Endodermal cell (in vitro differentiated cells): ENCODE results near the gene NF1. TPM values are rescaled to one million over a fixed set of nuclear protein-coding genes. Genes with fewer than 3 reads are reported as not detected.

Experiments
- DNase-seq: peaks from one replicate; pipeline ENCODE4 v3.0.0-alpha.2; 2017
- H3K27ac ChIP-seq: 2 replicates; pipeline ENCODE4 v1.5.1; 2013; ENCODE audit warnings: mild to moderate bottlenecking, low read depth, low read length, moderate library complexity
- H3K27me3 ChIP-seq: 2 replicates; pipeline ENCODE4 v1.6.1; 2013; ENCODE audit warnings: mild to moderate bottlenecking, low read length, moderate library complexity; ENCODE audit not compliant: insufficient read depth, control insufficient read depth, poor library complexity, severe bottlenecking
- H3K36me3 ChIP-seq: 2 replicates; pipeline ENCODE4 v1.7.0; 2013; ENCODE audit warnings: mild to moderate bottlenecking, low read length, moderate library complexity; ENCODE audit not compliant: control insufficient read depth, insufficient read depth
- H3K4me1 ChIP-seq: one replicate; pipeline ENCODE4 v1.7.0; 2013; ENCODE audit warnings: low read length; ENCODE audit not compliant: control insufficient read depth, insufficient read depth
- H3K4me3 ChIP-seq: 2 replicates; pipeline ENCODE4 v1.5.1; 2013; ENCODE audit warnings: mild to moderate bottlenecking, low read length, moderate library complexity
- H3K9ac ChIP-seq: 2 replicates; pipeline ENCODE4 v1.6.1; 2013; ENCODE audit warnings: mild to moderate bottlenecking, low read length, moderate library complexity; ENCODE audit not compliant: poor library complexity, severe bottlenecking; ENCODE audit errors: extremely low read depth
- H3K9me3 ChIP-seq: 2 replicates; pipeline ENCODE4 v1.6.1; 2013; ENCODE audit warnings: mild to moderate bottlenecking, low read length, moderate library complexity; ENCODE audit not compliant: control insufficient read depth
- H3K27ac Mint-ChIP-seq: 2 replicates; pipeline ENCODE4 v1.8.0; 2020; ENCODE audit warnings: mixed read lengths
- H3K27me3 Mint-ChIP-seq: 2 replicates; pipeline ENCODE4 v1.8.0; 2021; ENCODE audit warnings: mild to moderate bottlenecking, mixed read lengths; ENCODE audit not compliant: insufficient read depth
- H3K36me3 Mint-ChIP-seq: 2 replicates; pipeline ENCODE4 v1.8.0; 2020; ENCODE audit warnings: low read depth, mixed read lengths
- H3K4me1 Mint-ChIP-seq: 2 replicates; pipeline ENCODE4 v1.8.0; 2020; ENCODE audit warnings: mixed read lengths
- H3K4me3 Mint-ChIP-seq: 2 replicates; pipeline ENCODE4 v1.8.0; 2020; ENCODE audit warnings: mild to moderate bottlenecking, moderate library complexity, mixed read lengths
- H3K9me3 Mint-ChIP-seq: 2 replicates; pipeline ENCODE4 v1.8.0; 2020; ENCODE audit warnings: mild to moderate bottlenecking, mixed read lengths
- WGBS, 2 experiments: methylation state at CpG; one replicate each; pipeline versions ENCODE4 v1.1.5 to v1.1.7; 2013; ENCODE audit warnings: missing lambda C conversion rate in 2 of 2, mixed read lengths in 1 of 2; ENCODE audit not compliant: insufficient coverage in 1 of 2, insufficient read length in 1 of 2; 5-methylcytosine and 5-hydroxymethylcytosine counted together
- total RNA-seq, 2 donors: library from RNA; stranded (reverse); fragmentation: NEBNext Ultra II Directional in 1 of 2; extraction: Animal tissue kit (Norgen Biotek cat#: 25700) in 1 of 2; gene quantifications; 2 replicates in 1 of 2; 3 replicates in 1 of 2; pipeline ENCODE4 v1.2.1, GENCODE V29; 2021
- TF ChIP-seq, protein P1 (sequence below): fragments of 200-600 bp; sonication (generic); conservative IDR thresholded peaks from 2 replicates; pipeline ENCODE4 v1.5.0; 2021; ENCODE audit warnings: antibody characterized with exemption, mild to moderate bottlenecking

Gene NF1
- total RNA-seq, 2 donors from 2014 or later: 61.9 to 69.3 TPM

- Mint-ChIP-seq H3K9me3 (peaks cover 6% of the 10 kb centered on the region), H3K4me3 (no peak overlapping the region), H3K27me3 (no peaks in the 10 kb centered on the region), H3K27ac (no peak overlapping the region), H3K36me3 (peaks cover 11% of the 10 kb centered on the region), H3K4me1 (peaks cover 19% of the 10 kb centered on the region)
- H3K27me3 ChIP-seq: no peaks in the 10 kb centered on the region
- H3K9ac ChIP-seq: no peak overlapping the region
- no peak for DNase-seq
- no peaks in the 10 kb centered on the region for H3K9me3 ChIP-seq
- no peak overlapping the region for H3K27ac ChIP-seq
- peaks cover 9% of the 10 kb centered on the region for H3K36me3 ChIP-seq
- no peak overlapping the region for H3K4me3 ChIP-seq
- WGBS, 2 experiments: 95 to 100% methylated on average over 2 to 4 of the region's 4 CpGs
- TF ChIP-seq, protein P1, sequence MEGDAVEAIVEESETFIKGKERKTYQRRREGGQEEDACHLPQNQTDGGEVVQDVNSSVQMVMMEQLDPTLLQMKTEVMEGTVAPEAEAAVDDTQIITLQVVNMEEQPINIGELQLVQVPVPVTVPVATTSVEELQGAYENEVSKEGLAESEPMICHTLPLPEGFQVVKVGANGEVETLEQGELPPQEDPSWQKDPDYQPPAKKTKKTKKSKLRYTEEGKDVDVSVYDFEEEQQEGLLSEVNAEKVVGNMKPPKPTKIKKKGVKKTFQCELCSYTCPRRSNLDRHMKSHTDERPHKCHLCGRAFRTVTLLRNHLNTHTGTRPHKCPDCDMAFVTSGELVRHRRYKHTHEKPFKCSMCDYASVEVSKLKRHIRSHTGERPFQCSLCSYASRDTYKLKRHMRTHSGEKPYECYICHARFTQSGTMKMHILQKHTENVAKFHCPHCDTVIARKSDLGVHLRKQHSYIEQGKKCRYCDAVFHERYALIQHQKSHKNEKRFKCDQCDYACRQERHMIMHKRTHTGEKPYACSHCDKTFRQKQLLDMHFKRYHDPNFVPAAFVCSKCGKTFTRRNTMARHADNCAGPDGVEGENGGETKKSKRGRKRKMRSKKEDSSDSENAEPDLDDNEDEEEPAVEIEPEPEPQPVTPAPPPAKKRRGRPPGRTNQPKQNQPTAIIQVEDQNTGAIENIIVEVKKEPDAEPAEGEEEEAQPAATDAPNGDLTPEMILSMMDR: no peak
- H3K4me1 ChIP-seq: no peaks in the 10 kb centered on the region
Observed at GRCh38 chr17:31113939-31114338, 19.2 kb downstream of the NF1 start.

DNA sequence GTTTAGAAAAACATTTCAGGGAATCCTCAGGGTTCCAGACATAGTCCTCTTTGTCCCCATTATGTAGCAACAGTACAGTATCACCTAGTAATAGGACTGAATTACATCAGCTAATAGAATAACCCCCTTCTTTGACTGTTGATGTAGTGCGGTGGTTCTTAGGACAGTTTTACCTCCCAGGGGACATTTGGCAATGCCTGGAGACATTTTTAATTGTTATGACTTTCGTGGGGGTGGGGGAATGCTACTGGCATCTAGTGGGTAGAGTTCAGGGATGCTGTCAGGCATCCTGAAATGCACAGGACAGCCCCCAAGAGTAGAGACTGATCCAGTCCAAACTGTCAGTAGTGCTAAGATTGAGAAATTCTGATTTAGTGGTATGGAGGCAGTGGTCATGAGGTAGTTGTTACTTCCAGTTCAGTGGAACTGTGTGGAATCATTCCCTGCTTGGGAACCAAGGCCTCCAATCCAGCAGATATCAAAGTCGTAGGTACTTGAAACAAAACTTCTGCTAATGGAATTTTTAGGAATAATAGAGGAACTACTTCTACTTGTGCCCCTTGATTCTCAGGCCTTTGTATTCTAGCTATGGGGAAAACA, 20.3 kb downstream of the NF1 start:
- no peak for DNase-seq
- H3K4me1 Mint-ChIP-seq: peaks cover 14% of the 10 kb centered on the region
- Histone ChIP-seq H3K4me3 (no peak overlapping the region), H3K4me1 (no peaks in the 10 kb centered on the region), H3K27me3 (no peaks in the 10 kb centered on the region), H3K36me3 (peaks cover 9% of the 10 kb centered on the region), H3K27ac (no peak overlapping the region), H3K9me3 (no peaks in the 10 kb centered on the region), H3K9ac (no peak overlapping the region)
- TF ChIP-seq, protein P1: no peak
- H3K9me3 Mint-ChIP-seq: peaks cover 10% of the 10 kb centered on the region
- no peaks in the 10 kb centered on the region for H3K27me3 Mint-ChIP-seq
- peaks cover 17% of the 10 kb centered on the region for H3K36me3 Mint-ChIP-seq
- no peak overlapping the region for H3K4me3 Mint-ChIP-seq
- no peak overlapping the region for H3K27ac Mint-ChIP-seq
- 90% methylated on average over 3 of the region's 3 CpGs; no CpG with 5 or more reads in 1 of the 2 experiments for WGBS, 2 experiments

GRCh38 chr17:31116167-31116566, 21.4 kb downstream of the NF1 start:
- peaks cover 17% of the 10 kb centered on the region for H3K36me3 Mint-ChIP-seq
- H3K27me3 Mint-ChIP-seq: no peaks in the 10 kb centered on the region

More at GRCh38 chr17:31116167-31116566, 21.4 kb downstream of the NF1 start:
- Histone ChIP-seq H3K4me3 (no peak overlapping the region), H3K36me3 (peaks cover 9% of the 10 kb centered on the region), H3K9me3 (no peaks in the 10 kb centered on the region), H3K27me3 (no peaks in the 10 kb centered on the region), H3K4me1 (no peaks in the 10 kb centered on the region), H3K27ac (no peak overlapping the region), H3K9ac (no peak overlapping the region)
- Mint-ChIP-seq H3K27ac (no peak overlapping the region), H3K4me3 (no peak overlapping the region), H3K9me3 (peaks cover 10% of the 10 kb centered on the region), H3K4me1 (peaks cover 5% of the 10 kb centered on the region)
- 98% methylated on average over 3 to 4 of the region's 4 CpGs for WGBS, 2 experiments
- no peak for DNase-seq
- TF ChIP-seq, protein P1: no peak
